ENCODE results near the gene KRTAP4-12.
"Not testable (repeated sequence)": the region's sequence is repeated elsewhere in the genome, so short reads cannot be mapped to it uniquely, and the experiment has no call there.

DNA sequence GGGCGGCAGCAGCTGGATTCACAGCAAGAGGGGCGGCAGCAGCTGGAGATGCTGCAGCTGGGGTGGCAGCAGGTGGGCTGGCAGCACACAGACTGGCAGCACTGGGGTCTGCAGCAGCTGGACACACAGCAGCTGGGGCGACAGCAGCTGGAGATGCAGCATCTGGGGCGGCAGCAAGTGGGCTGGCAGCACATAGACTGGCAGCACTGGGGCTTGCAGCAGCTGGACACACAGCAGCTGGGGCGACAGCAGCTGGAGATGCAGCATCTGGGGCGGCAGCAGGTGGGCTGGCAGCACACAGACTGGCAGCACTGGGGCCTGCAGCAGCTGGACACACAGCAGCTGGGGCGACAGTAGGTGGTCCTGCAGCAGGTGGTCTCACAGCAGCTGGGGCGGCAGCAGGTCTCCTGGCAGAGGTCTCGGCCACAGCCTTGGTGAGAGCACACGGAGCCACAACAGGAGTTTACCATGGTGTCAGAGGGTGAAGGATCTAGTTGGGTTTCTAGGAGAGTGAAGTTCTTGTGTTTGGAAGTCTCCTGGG lies 6.1 kb downstream of the KRTAP4-12 start, which contains the start of gene KRTAP4-11:
- not testable (repeated sequence) for TF ChIP-seq POLR2A (IDR thresholded peaks at IDR 0.05)
- TF ChIP-seq, protein P1, sequence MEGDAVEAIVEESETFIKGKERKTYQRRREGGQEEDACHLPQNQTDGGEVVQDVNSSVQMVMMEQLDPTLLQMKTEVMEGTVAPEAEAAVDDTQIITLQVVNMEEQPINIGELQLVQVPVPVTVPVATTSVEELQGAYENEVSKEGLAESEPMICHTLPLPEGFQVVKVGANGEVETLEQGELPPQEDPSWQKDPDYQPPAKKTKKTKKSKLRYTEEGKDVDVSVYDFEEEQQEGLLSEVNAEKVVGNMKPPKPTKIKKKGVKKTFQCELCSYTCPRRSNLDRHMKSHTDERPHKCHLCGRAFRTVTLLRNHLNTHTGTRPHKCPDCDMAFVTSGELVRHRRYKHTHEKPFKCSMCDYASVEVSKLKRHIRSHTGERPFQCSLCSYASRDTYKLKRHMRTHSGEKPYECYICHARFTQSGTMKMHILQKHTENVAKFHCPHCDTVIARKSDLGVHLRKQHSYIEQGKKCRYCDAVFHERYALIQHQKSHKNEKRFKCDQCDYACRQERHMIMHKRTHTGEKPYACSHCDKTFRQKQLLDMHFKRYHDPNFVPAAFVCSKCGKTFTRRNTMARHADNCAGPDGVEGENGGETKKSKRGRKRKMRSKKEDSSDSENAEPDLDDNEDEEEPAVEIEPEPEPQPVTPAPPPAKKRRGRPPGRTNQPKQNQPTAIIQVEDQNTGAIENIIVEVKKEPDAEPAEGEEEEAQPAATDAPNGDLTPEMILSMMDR (IDR thresholded peaks at IDR 0.05) = not testable (repeated sequence)
